ENCODE results near the gene SESN3.

DNA sequence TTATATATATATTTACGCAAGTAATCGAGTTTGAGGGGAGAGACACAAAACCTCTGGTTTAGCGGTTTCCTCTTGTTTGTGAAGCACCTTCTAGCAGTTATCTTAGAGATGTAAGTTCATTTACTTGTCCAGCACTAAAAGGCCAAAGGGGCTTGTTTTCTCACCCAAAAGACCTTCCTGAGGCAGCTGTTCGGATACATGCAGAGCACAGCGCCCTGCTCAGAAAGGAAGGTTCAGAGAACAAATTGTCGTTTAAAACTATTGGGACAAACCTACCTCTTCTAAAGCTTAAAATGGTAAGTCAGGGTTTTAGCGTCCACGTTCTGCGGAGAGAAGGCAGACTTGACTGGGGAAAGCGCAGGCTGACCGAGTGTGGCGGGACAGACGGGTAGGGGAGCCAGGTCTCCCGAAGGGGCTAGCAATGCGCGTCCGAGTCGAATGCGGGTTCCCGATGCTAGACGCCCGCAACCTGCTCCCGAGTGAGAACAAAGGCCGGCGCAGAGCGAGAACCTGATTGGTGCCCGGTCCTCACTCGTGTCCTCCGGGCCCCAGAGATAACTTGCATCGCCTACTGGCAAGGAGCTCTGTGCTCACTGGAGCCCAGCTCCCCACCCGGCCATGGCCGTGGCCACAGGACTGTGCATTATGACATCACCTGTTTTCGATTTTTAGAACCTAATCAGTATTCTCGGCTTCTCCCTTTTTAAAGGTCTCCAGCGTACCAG is 1.0 kb upstream of the SESN3 start:
- TF ChIP-seq, protein P1, sequence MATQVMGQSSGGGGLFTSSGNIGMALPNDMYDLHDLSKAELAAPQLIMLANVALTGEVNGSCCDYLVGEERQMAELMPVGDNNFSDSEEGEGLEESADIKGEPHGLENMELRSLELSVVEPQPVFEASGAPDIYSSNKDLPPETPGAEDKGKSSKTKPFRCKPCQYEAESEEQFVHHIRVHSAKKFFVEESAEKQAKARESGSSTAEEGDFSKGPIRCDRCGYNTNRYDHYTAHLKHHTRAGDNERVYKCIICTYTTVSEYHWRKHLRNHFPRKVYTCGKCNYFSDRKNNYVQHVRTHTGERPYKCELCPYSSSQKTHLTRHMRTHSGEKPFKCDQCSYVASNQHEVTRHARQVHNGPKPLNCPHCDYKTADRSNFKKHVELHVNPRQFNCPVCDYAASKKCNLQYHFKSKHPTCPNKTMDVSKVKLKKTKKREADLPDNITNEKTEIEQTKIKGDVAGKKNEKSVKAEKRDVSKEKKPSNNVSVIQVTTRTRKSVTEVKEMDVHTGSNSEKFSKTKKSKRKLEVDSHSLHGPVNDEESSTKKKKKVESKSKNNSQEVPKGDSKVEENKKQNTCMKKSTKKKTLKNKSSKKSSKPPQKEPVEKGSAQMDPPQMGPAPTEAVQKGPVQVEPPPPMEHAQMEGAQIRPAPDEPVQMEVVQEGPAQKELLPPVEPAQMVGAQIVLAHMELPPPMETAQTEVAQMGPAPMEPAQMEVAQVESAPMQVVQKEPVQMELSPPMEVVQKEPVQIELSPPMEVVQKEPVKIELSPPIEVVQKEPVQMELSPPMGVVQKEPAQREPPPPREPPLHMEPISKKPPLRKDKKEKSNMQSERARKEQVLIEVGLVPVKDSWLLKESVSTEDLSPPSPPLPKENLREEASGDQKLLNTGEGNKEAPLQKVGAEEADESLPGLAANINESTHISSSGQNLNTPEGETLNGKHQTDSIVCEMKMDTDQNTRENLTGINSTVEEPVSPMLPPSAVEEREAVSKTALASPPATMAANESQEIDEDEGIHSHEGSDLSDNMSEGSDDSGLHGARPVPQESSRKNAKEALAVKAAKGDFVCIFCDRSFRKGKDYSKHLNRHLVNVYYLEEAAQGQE (IDR thresholded peaks at IDR 0.05; ENCODE audit: borderline replicate concordance): no peak
- TF ChIP-seq, protein P2, sequence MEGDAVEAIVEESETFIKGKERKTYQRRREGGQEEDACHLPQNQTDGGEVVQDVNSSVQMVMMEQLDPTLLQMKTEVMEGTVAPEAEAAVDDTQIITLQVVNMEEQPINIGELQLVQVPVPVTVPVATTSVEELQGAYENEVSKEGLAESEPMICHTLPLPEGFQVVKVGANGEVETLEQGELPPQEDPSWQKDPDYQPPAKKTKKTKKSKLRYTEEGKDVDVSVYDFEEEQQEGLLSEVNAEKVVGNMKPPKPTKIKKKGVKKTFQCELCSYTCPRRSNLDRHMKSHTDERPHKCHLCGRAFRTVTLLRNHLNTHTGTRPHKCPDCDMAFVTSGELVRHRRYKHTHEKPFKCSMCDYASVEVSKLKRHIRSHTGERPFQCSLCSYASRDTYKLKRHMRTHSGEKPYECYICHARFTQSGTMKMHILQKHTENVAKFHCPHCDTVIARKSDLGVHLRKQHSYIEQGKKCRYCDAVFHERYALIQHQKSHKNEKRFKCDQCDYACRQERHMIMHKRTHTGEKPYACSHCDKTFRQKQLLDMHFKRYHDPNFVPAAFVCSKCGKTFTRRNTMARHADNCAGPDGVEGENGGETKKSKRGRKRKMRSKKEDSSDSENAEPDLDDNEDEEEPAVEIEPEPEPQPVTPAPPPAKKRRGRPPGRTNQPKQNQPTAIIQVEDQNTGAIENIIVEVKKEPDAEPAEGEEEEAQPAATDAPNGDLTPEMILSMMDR (IDR thresholded peaks at IDR 0.05; ENCODE audit: poor library complexity, severe bottlenecking): no peak
- TF ChIP-seq EZH2 (IDR thresholded peaks at IDR 0.05; ENCODE audit: borderline replicate concordance, insufficient read depth, low read length, poor library complexity, severe bottlenecking) (no peak), POLR2AphosphoS5 (IDR thresholded peaks at IDR 0.05) (no peak), EP300 (conservative IDR thresholded peaks at IDR 0.05; ENCODE audit: poor library complexity, severe bottlenecking) (no peak), SMC3 (conservative IDR thresholded peaks at IDR 0.05; ENCODE audit: poor library complexity) (no peak)
